Chondrocyte (in vitro differentiated cells): ENCODE data around the gene EMID1. TPM values are rescaled to one million over a fixed set of nuclear protein-coding genes. Genes with fewer than 3 reads are reported as not detected.

ENCODE experiments used
- DNase-seq: peaks from one replicate; pipeline ENCODE4 v3.0.0; 2021; ENCODE audit warnings: mixed read lengths, low spot score
- H3K27ac Mint-ChIP-seq: one replicate; pipeline ENCODE4 v1.8.0; 2021; ENCODE audit warnings: mild to moderate bottlenecking, moderate library complexity, mixed read lengths; ENCODE audit not compliant: unreplicated experiment
- H3K27me3 Mint-ChIP-seq: 2 replicates; pipeline ENCODE4 v1.8.0; 2021; ENCODE audit warnings: low read depth, mixed read lengths
- H3K36me3 Mint-ChIP-seq: 2 replicates; pipeline ENCODE4 v1.8.0; 2021; ENCODE audit warnings: low read depth, mixed read lengths
- H3K4me1 Mint-ChIP-seq: 2 replicates; pipeline ENCODE4 v1.8.0; 2021; ENCODE audit warnings: low read depth, mild to moderate bottlenecking, mixed read lengths
- H3K4me3 Mint-ChIP-seq: one replicate; pipeline ENCODE4 v1.8.0; 2021; ENCODE audit warnings: mild to moderate bottlenecking, moderate library complexity, mixed read lengths; ENCODE audit not compliant: unreplicated experiment
- H3K9me3 Mint-ChIP-seq: 2 replicates; pipeline ENCODE4 v1.8.0; 2021; ENCODE audit warnings: low read depth, mixed read lengths
- CTCF ChIP-seq: fragments of 200-600 bp; sonication (generic); IDR thresholded peaks from 2 replicates; pipeline ENCODE4 v1.5.0; 2021; ENCODE audit warnings: antibody characterized with exemption, mild to moderate bottlenecking, moderate library complexity
- total RNA-seq: library from RNA; stranded (reverse); gene quantifications from 3 replicates; pipeline ENCODE4 v1.2.1, GENCODE V29; 2021

The EMID1 gene
- total RNA-seq, 1 donor from 2014 or later = not detected

- Mint-ChIP-seq H3K4me3 (no peak overlapping the region), H3K9me3 (no peaks in the 10 kb centered on the region), H3K4me1 (peaks cover 5% of the 10 kb centered on the region), H3K27me3 (no peaks in the 10 kb centered on the region), H3K27ac (peak overlapping the region; percentile 54), H3K36me3 (peaks cover 38% of the 10 kb centered on the region)
- no peak for TF ChIP-seq CTCF
- DNase-seq = no peak
These were observed 94.7 kb downstream of the EMID1 start for GRCh38 chr22:29300467-29300806.

GRCh38 chr22:29300807-29301601, 95.3 kb downstream of the EMID1 start:
- DNase-seq = no peak
- Mint-ChIP-seq H3K27me3 (no peaks in the 10 kb centered on the region), H3K36me3 (peaks cover 35% of the 10 kb centered on the region), H3K9me3 (no peaks in the 10 kb centered on the region), H3K4me3 (no peak overlapping the region), H3K27ac (peak overlapping the region; percentile 43), H3K4me1 (peaks cover 7% of the 10 kb centered on the region)
- TF ChIP-seq CTCF = no peak

GRCh38 chr22:29301716-29302401, 96.2 kb downstream of the EMID1 start:
- Mint-ChIP-seq H3K27ac (peak overlapping the region; percentile 36), H3K4me3 (no peak overlapping the region)

GRCh38 chr22:29302402-29302680, 96.6 kb downstream of the EMID1 start:
- DNase-seq = no peak
- H3K4me1 Mint-ChIP-seq = peaks cover 8% of the 10 kb centered on the region
- H3K9me3 Mint-ChIP-seq = no peaks in the 10 kb centered on the region
- H3K27ac Mint-ChIP-seq = peak overlapping the region; percentile 12
- no peaks in the 10 kb centered on the region for H3K27me3 Mint-ChIP-seq
- no peak for TF ChIP-seq CTCF
- no peak overlapping the region for H3K4me3 Mint-ChIP-seq
- H3K36me3 Mint-ChIP-seq = peaks cover 28% of the 10 kb centered on the region

More at GRCh38 chr22:29301716-29302401, 96.2 kb downstream of the EMID1 start:
- Mint-ChIP-seq H3K36me3 (peaks cover 30% of the 10 kb centered on the region), H3K9me3 (no peaks in the 10 kb centered on the region), H3K4me1 (peaks cover 8% of the 10 kb centered on the region), H3K27me3 (no peaks in the 10 kb centered on the region)
- DNase-seq = no peak
- TF ChIP-seq CTCF = no peak

GRCh38 chr22:29302681-29303465, 97.2 kb downstream of the EMID1 start:
- Mint-ChIP-seq H3K4me1 (peaks cover 13% of the 10 kb centered on the region), H3K9me3 (no peaks in the 10 kb centered on the region), H3K4me3 (no peak overlapping the region), H3K36me3 (peaks cover 22% of the 10 kb centered on the region), H3K27me3 (no peaks in the 10 kb centered on the region), H3K27ac (peak overlapping the region; percentile 12)
- no peak for DNase-seq
- TF ChIP-seq CTCF = no peak
